Suprapubic skin (tissue), 4 donors: ENCODE measurements around the gene TIAM1.

Experiments used
- CTCF ChIP-seq, 2 donors: fragments of 200-600 bp in 1 of 2; fragments of 450-650 bp in 1 of 2; sonication (generic) in 1 of 2; IDR thresholded peaks; one replicate each; pipeline ENCODE4 v1.5.1; 2016 to 2019; ENCODE audit warnings: antibody characterized with exemption in 2 of 2, mild to moderate bottlenecking in 1 of 2, moderate library complexity in 1 of 2
- POLR2A ChIP-seq, 2 donors: fragments of 450-650 bp; IDR thresholded peaks; one replicate each; pipeline ENCODE4 v1.6.1; 2017; ENCODE audit warnings: antibody characterized with exemption in 2 of 2, mild to moderate bottlenecking in 2 of 2, moderate library complexity in 2 of 2
- POLR2AphosphoS5 ChIP-seq, 3 donors: sonication (generic); formaldehyde crosslinking; IDR thresholded peaks; one replicate each; pipeline ENCODE4 v1.6.1; 2017; ENCODE audit warnings: antibody characterized with exemption in 3 of 3

DNA sequence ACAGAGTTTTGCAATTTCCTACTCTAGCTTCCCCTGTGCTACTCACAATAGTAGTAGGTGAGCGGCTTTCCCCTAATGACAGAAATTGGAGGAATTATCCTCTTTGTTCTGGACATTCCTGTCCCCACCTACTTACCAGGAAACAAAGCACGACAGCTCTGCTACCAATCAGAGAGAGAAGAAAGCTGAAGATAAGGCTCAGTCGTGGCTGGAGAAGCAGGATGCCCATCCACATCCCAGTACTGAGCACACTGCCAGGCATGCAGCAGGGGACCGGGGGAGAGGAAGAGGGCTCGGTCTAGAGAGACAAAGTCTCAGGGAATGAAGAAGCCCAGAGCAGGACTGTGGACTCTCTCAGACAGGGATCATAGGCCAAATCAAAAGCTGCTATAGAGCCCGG, 171.7 kb downstream of the TIAM1 start:
- TF ChIP-seq POLR2A (IDR thresholded peaks at IDR 0.05) (no peak), CTCF (IDR thresholded peaks at IDR 0.05) (no peak), POLR2AphosphoS5 (IDR thresholded peaks at IDR 0.05) (no peak)
